Mesothelial cell of epicardium (in vitro differentiated cells): ENCODE results near the gene DCUN1D2. TPM values are rescaled to one million over a fixed set of nuclear protein-coding genes. Genes with fewer than 3 reads are reported as not detected.

Experiments
- DNase-seq, 2 experiments: peaks; one replicate each; pipeline ENCODE4 v3.0.0; 2021; ENCODE audit warnings: low spot score in 2 of 2; ENCODE audit not compliant: unreplicated experiment in 2 of 2
- H3K27ac Mint-ChIP-seq: 2 replicates; pipeline ENCODE4 v1.8.0; 2021; ENCODE audit warnings: mixed read lengths
- H3K27me3 Mint-ChIP-seq: 2 replicates; pipeline ENCODE4 v1.8.0; 2021; ENCODE audit warnings: low read depth, mixed read lengths
- H3K36me3 Mint-ChIP-seq: 2 replicates; pipeline ENCODE4 v1.8.0; 2021; ENCODE audit warnings: mixed read lengths
- H3K4me1 Mint-ChIP-seq: 2 replicates; pipeline ENCODE4 v1.8.0; 2021; ENCODE audit warnings: mixed read lengths
- H3K4me3 Mint-ChIP-seq: 2 replicates; pipeline ENCODE4 v1.8.0; 2021; ENCODE audit warnings: mild to moderate bottlenecking, moderate library complexity, mixed read lengths
- H3K9me3 Mint-ChIP-seq: 2 replicates; pipeline ENCODE4 v1.8.0; 2021; ENCODE audit warnings: mixed read lengths
- CTCF ChIP-seq: fragments of 200-600 bp; sonication (generic); IDR thresholded peaks from one replicate; pipeline ENCODE4 v1.5.0; 2021; ENCODE audit warnings: antibody characterized with exemption; ENCODE audit not compliant: unreplicated experiment
- total RNA-seq: library from RNA; stranded (reverse); gene quantifications from 3 replicates; pipeline ENCODE4 v1.2.1, GENCODE V29; 2021

The DCUN1D2 gene
- total RNA-seq, 1 donor from 2014 or later, result 40.2 TPM

- no peak overlapping the region for H3K4me3 Mint-ChIP-seq
- no peak overlapping the region for H3K27ac Mint-ChIP-seq
- no peaks in the 10 kb centered on the region for H3K9me3 Mint-ChIP-seq
- peaks cover 3% of the 10 kb centered on the region for H3K27me3 Mint-ChIP-seq
- DNase-seq, result no peak
- TF ChIP-seq CTCF, result no peak
- peaks cover 3% of the 10 kb centered on the region for H3K36me3 Mint-ChIP-seq
- peaks cover 7% of the 10 kb centered on the region for H3K4me1 Mint-ChIP-seq
Observed at GRCh38 chr13:113420833-113421600, 69.5 kb downstream of the DCUN1D2 start.

- no peak for DNase-seq
- peaks cover 7% of the 10 kb centered on the region for H3K4me1 Mint-ChIP-seq
- H3K4me3 Mint-ChIP-seq, result no peak overlapping the region
- H3K9me3 Mint-ChIP-seq, result no peaks in the 10 kb centered on the region
- peak overlapping the region; percentile 21 for H3K27ac Mint-ChIP-seq
- peaks cover 3% of the 10 kb centered on the region for H3K27me3 Mint-ChIP-seq
- TF ChIP-seq CTCF, result no peak
- peaks cover 3% of the 10 kb centered on the region for H3K36me3 Mint-ChIP-seq
Observed at GRCh38 chr13:113420232-113420631, 70.3 kb downstream of the DCUN1D2 start.

GRCh38 chr13:113419531-113420193, 70.8 kb downstream of the DCUN1D2 start:
- Mint-ChIP-seq H3K4me3 (no peak overlapping the region), H3K36me3 (peaks cover 3% of the 10 kb centered on the region), H3K27ac (no peak overlapping the region), H3K9me3 (no peaks in the 10 kb centered on the region), H3K27me3 (peaks cover 3% of the 10 kb centered on the region), H3K4me1 (peaks cover 7% of the 10 kb centered on the region)
- DNase-seq, result no peak
- TF ChIP-seq CTCF, result no peak

DNA sequence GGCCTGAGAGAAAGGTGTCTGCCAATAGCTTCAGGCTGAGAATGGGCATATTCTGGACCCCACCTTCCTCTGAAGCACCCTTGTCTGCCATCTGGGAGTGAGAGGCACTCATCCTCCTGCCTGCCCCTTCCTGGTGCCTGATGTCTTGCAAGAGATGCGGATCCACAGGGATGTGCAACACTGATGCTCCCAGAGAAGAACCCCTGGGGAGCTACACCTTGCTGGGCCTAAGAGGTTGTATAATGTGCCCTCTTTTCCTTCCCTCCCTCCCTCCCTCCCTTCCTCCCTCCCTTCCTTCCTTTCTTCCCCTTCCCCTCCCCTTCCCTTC, 71.8 kb downstream of the DCUN1D2 start:
- Mint-ChIP-seq H3K27me3 (peaks cover 3% of the 10 kb centered on the region), H3K4me3 (no peak overlapping the region), H3K27ac (no peak overlapping the region), H3K36me3 (peaks cover 3% of the 10 kb centered on the region), H3K9me3 (no peaks in the 10 kb centered on the region), H3K4me1 (peaks cover 7% of the 10 kb centered on the region)
- TF ChIP-seq CTCF, result no peak
- DNase-seq, result no peak

DNA sequence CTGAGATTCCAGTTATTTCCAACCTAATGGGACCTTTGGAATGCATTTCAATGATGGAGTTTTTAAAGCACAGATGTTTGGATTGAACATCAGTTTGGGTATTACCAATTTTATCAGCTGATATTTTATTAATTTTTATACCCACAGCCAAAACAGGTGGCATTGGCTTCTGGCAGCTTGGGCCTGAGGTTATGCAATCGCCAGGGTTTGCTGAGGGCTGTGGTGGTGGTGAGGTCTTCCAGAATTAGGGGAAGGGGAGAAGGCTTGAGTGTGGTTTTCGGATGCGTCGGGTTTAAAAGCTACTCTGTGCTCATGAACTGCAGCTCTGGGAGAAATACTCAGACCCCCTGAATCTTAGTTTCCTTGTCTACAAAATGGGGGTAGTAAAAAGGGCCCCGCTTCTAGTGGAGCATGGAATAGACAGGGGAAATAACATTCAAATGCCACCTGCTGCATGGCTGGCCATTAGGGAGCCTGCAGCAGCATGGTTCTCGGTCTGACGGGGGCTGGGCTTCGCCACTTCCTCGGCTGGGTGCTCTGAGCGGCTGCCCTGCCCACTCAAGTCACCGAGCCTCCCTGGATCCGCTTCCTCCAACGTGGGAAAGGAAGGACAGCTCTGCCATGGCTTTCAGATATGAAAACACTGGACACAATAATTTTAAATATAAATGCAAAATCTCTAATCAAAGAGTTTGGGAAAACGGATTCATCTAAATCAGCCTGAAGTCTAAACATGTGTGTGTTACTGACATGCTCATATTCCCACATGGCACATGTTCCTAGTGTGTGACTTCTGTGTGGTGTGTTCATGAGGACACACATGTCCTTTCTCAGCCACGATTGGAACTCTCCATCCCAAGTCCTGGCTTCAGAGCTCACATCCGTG, 72.4 kb downstream of the DCUN1D2 start:
- peaks cover 3% of the 10 kb centered on the region for H3K27me3 Mint-ChIP-seq
- peaks cover 5% of the 10 kb centered on the region for H3K36me3 Mint-ChIP-seq

More for the DNA sequence above, 72.4 kb downstream of the DCUN1D2 start:
- H3K27ac Mint-ChIP-seq, result no peak overlapping the region
- peaks cover 7% of the 10 kb centered on the region for H3K4me1 Mint-ChIP-seq
- no peak for TF ChIP-seq CTCF
- no peak for DNase-seq
- peaks cover 2% of the 10 kb centered on the region for H3K9me3 Mint-ChIP-seq
- no peak overlapping the region for H3K4me3 Mint-ChIP-seq
